OCI-LY7 (cell line): ENCODE results near the gene BRAF. TPM values are rescaled to one million over a fixed set of nuclear protein-coding genes. Genes with fewer than 3 reads are reported as not detected.
"Not testable (repeated sequence)": the region's sequence is repeated elsewhere in the genome, so short reads cannot be mapped to it uniquely, and the experiment has no call there.

Experiments
- BruUV-seq: library from RNA; stranded (reverse); fragments of 400-500 nt; replicated peaks from 2 replicates; lab custom pipeline; 2021; lab: Mats Ljungman, UMichigan
- CTCF ChIA-PET: fragments of 300-600 bp; sonication (Branson Sonifier 250); formaldehyde crosslinking; loops from one replicate; lab custom pipeline; 2022; ENCODE audit warnings: antibody characterized with exemption; ENCODE audit not compliant: unreplicated experiment; lab: Charles Lee
- POLR2A ChIA-PET: fragments of 300-600 bp; sonication (Branson Sonifier 250); formaldehyde crosslinking; loops from one replicate; lab custom pipeline; 2022; ENCODE audit warnings: antibody characterized with exemption; lab: Charles Lee
- DNase-seq: peaks from one replicate; pipeline ENCODE4 v3.0.0-alpha.2; 2015; ENCODE audit warnings: low spot score
- H2AFZ ChIP-seq: fragments of 200-600 bp; sonication (generic), shearing (Covaris generic); 2 replicates; pipeline ENCODE4 v1.6.1; 2014; ENCODE audit warnings: mild to moderate bottlenecking, antibody characterized with exemption, low read length, moderate library complexity
- H3K27ac ChIP-seq: fragments of 200-600 bp; sonication (generic); 2 replicates; pipeline ENCODE4 v1.5.1; 2014; ENCODE audit warnings: mixed run types, low read depth, mild to moderate bottlenecking, moderate library complexity, low read length, inconsistent platforms; ENCODE audit not compliant: poor library complexity, severe bottlenecking
- H3K36me3 ChIP-seq: fragments of 200-600 bp; sonication (generic); 2 replicates; pipeline ENCODE4 v1.6.1; 2014; ENCODE audit warnings: mild to moderate bottlenecking, antibody characterized with exemption, low read length, moderate library complexity, mixed read lengths; ENCODE audit not compliant: insufficient read depth
- H3K4me1 ChIP-seq: fragments of 200-600 bp; sonication (generic); 2 replicates; pipeline ENCODE4 v1.5.1; 2014; ENCODE audit warnings: mild to moderate bottlenecking, low read length; ENCODE audit not compliant: insufficient read depth, poor library complexity, severe bottlenecking
- H3K4me2 ChIP-seq: fragments of 200-600 bp; sonication (generic); 2 replicates; pipeline ENCODE4 v1.6.1; 2014; ENCODE audit warnings: mild to moderate bottlenecking, low read length
- H3K4me3 ChIP-seq: fragments of 200-600 bp; sonication (generic); 2 replicates; pipeline ENCODE4 v1.5.1; 2014; ENCODE audit warnings: mild to moderate bottlenecking, low read depth, low read length; ENCODE audit not compliant: poor library complexity, severe bottlenecking
- H3K79me2 ChIP-seq: fragments of 200-600 bp; sonication (generic); 2 replicates; pipeline ENCODE4 v1.6.1; 2016; ENCODE audit warnings: low read depth, mild to moderate bottlenecking, low read length, moderate library complexity, mixed read lengths; ENCODE audit not compliant: insufficient read depth
- H3K9me2 ChIP-seq: fragments of 200-600 bp; sonication (generic); 2 replicates; pipeline ENCODE4 v1.6.1; 2016; ENCODE audit warnings: mild to moderate bottlenecking, low read length, mixed read lengths; ENCODE audit not compliant: insufficient read depth
- H3K9me3 ChIP-seq: fragments of 200-600 bp; sonication (generic); 2 replicates; pipeline ENCODE4 v1.6.1; 2014; ENCODE audit warnings: mild to moderate bottlenecking, mixed run types, low read length, mixed read lengths
- H4K20me1 ChIP-seq: fragments of 200-600 bp; sonication (generic); 2 replicates; pipeline ENCODE4 v1.6.1; 2014; ENCODE audit warnings: mild to moderate bottlenecking, antibody characterized with exemption, low read length, moderate library complexity, mixed read lengths; ENCODE audit not compliant: insufficient read depth
- CTCF ChIP-seq: fragments of 200-600 bp; sonication (generic); conservative IDR thresholded peaks from 2 replicates; pipeline ENCODE4 v1.5.1; 2014; ENCODE audit warnings: mild to moderate bottlenecking, antibody characterized with exemption, low read length, moderate library complexity, mixed read lengths
- EZH2phosphoT487 ChIP-seq: fragments of 200-600 bp; sonication (generic); IDR thresholded peaks from 2 replicates; pipeline ENCODE4 v1.6.1; 2018; ENCODE audit warnings: low read depth, borderline replicate concordance, mild to moderate bottlenecking, mixed run types, antibody characterized with exemption, low read length, moderate library complexity, mixed read lengths
- intact Hi-C: fragments of 100-400 bp; cut with micrococcal nuclease; formaldehyde crosslinking; loops from one replicate; pipeline ENCODE4 v1.10.0; 2022; ENCODE audit not compliant: unreplicated experiment
- total RNA-seq, 2 experiments: library from RNA; depleted of rRNA in 1 of 2; stranded (reverse); fragments of >200 nt in 1 of 2; shearing (Covaris generic) in 1 of 2; gene quantifications; 2 replicates each; pipeline ENCODE4 v1.2.3, GENCODE V29; 2014 to 2022

Gene BRAF
- total RNA-seq, 2 experiments from 2014 or later: 17.1 to 41.6 TPM

- Histone ChIP-seq H3K4me3 (no peak overlapping the region), H3K9me3 (no peaks in the 10 kb centered on the region), H3K36me3 (peaks cover 29% of the 10 kb centered on the region; the same call in 1 of the 2 replicates), H2AFZ (no peak overlapping the region), H3K4me2 (no peak overlapping the region), H3K27ac (no peak overlapping the region), H4K20me1 (no peaks in the 10 kb centered on the region), H3K4me1 (no peaks in the 10 kb centered on the region), H3K9me2 (no peaks in the 10 kb centered on the region), H3K79me2 (no peaks in the 10 kb centered on the region)
- ChIA-PET POLR2A (interaction anchor here (0.6 kb wide), 1 partner anchor 762 kb away, joined by 4 read pairs; no protein-coding TSS in a partner anchor), CTCF (no interaction called here)
- TF ChIP-seq EZH2phosphoT487 (no peak), CTCF (no peak)
- intact Hi-C loops: no loop called here
- DNase-seq: no peak
- no TSS peak for BruUV-seq
Measured at GRCh38 chr7:140767418-140767817, 157.3 kb downstream of the BRAF start.

- H3K4me1 ChIP-seq, H4K20me1 ChIP-seq, H3K27ac ChIP-seq, H3K4me3 ChIP-seq, H3K9me3 ChIP-seq, H3K4me2 ChIP-seq, DNase-seq, POLR2A ChIA-PET, BruUV-seq, H2AFZ ChIP-seq, H3K9me2 ChIP-seq, intact Hi-C loops, CTCF ChIA-PET, H3K79me2 ChIP-seq: not testable (repeated sequence)
- H3K36me3 ChIP-seq: peaks cover 23% of the 10 kb centered on the region; the same call in 1 of the 2 replicates
Measured at GRCh38 chr7:140765441-140765840, 159.3 kb downstream of the BRAF start.

GRCh38 chr7:140763166-140763565 lies 161.6 kb downstream of the BRAF start:
- H3K4me3 ChIP-seq, H3K27ac ChIP-seq, H3K79me2 ChIP-seq, H3K36me3 ChIP-seq, H3K4me2 ChIP-seq, H2AFZ ChIP-seq, CTCF ChIA-PET, DNase-seq, intact Hi-C loops, POLR2A ChIA-PET, H4K20me1 ChIP-seq, BruUV-seq, H3K9me3 ChIP-seq, H3K4me1 ChIP-seq, H3K9me2 ChIP-seq: not testable (repeated sequence)

GRCh38 chr7:140761375-140761774 lies 163.4 kb downstream of the BRAF start:
- H3K4me1 ChIP-seq, CTCF ChIA-PET, H3K9me2 ChIP-seq, H3K27ac ChIP-seq, H4K20me1 ChIP-seq, intact Hi-C loops, H3K4me2 ChIP-seq, H2AFZ ChIP-seq, H3K36me3 ChIP-seq, H3K4me3 ChIP-seq, H3K79me2 ChIP-seq, H3K9me3 ChIP-seq, POLR2A ChIA-PET, BruUV-seq, DNase-seq: not testable (repeated sequence)
